ENCODE results near the gene SRP68. TPM values are rescaled to one million over a fixed set of nuclear protein-coding genes. Genes with fewer than 3 reads are reported as not detected.

SRP68 gene
- total and polyA plus RNA-seq, 2 of the 4 experiments (the other 2 are of a cell fraction), result 47.1 to 82.6 TPM

DNA sequence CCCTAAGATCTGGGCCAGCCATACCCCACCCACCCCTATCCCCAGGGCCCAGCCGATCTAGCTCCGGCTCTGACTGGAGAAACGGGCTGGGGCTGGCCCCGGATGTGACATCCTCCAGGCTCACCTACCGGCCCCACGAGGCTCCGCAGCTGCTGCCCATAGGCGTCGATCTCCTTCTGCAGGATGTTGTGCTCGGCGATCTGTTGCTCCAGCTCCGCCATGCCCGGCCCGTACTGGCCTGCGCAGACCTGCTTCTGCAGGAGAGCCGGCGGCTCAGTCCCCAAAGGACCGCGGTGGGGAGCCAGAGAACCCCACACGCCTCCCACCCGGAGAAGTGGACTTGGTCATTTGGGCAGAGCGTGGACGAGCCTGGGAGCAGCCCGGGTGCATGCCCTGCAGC lies 50.0 kb downstream of the SRP68 start:
- dilution Hi-C loops (cut with HindIII; ENCODE audit: low sequenced_read_pairs, unreplicated experiment), result no loop called here
- in situ Hi-C loops (cut with MboI; ENCODE audit: low sequenced_read_pairs), result no loop called here

More for the DNA sequence above, 50.0 kb downstream of the SRP68 start:
- Histone ChIP-seq H3K36me3 (ENCODE audit: control insufficient read depth, insufficient read depth, low read length) (no peaks in the 10 kb centered on the region), H3K9me3 (ENCODE audit: control insufficient read depth, insufficient read depth, low read length) (no peaks in the 10 kb centered on the region), H2BK15ac (ENCODE audit: low read depth, low read length) (no peak overlapping the region), H4K91ac (ENCODE audit: insufficient read depth, low read depth, low read length) (no peak overlapping the region), H3K27me3 (ENCODE audit: control insufficient read depth, insufficient read depth, low read length) (peaks cover 23% of the 10 kb centered on the region), H2AK5ac (ENCODE audit: low read depth, low read length) (no peak overlapping the region), H4K5ac (ENCODE audit: low read depth, low read length) (no peak overlapping the region), H3K4me3 (ENCODE audit: insufficient read depth, low read depth, low read length) (no peak overlapping the region), H3K14ac (replicated peaks; ENCODE audit: low read depth, low read length) (no peak overlapping the region), H3K18ac (ENCODE audit: low read depth, low read length) (no peak overlapping the region), H3K4me2 (ENCODE audit: low read depth, low read length) (no peak overlapping the region), H2BK120ac (ENCODE audit: low read depth, low read length) (no peak overlapping the region), H3K27ac (ENCODE audit: insufficient read depth, low read length) (no peak overlapping the region), H2AK9ac (replicated peaks; ENCODE audit: low read depth, low read length, poor library complexity) (no peak overlapping the region), H3K4me1 (ENCODE audit: control insufficient read depth, insufficient read depth, low read length) (no peaks in the 10 kb centered on the region), H3K79me1 (ENCODE audit: low read depth in 1 of 2, low read length in 2 of 2) (no peaks in the 10 kb centered on the region), H3K9me1 (ENCODE audit: insufficient read depth, low read length) (no peaks in the 10 kb centered on the region), H3K4ac (ENCODE audit: low read depth, low read length) (no peak overlapping the region), H2AFZ (replicated peaks; ENCODE audit: low read length, poor library complexity) (no peak overlapping the region), H2BK20ac (ENCODE audit: low read depth, low read length) (no peak overlapping the region), H3K9ac (ENCODE audit: low read depth, low read length) (no peak overlapping the region), H2BK5ac (ENCODE audit: low read depth, low read length, poor library complexity, severe bottlenecking) (no peak overlapping the region), H3K56ac (ENCODE audit: extremely low read depth, insufficient read depth, low read length) (no peak overlapping the region), H3K23ac (ENCODE audit: low read depth, low read length) (no peak overlapping the region), H4K8ac (ENCODE audit: low read depth in 2 of 2, low read length in 2 of 2) (no peak overlapping the region), H4K20me1 (ENCODE audit: insufficient read depth, low read length) (no peaks in the 10 kb centered on the region)
- ATAC-seq (ENCODE audit: low read depth) (no peak), DNase-seq (no peak)
- intact Hi-C loops (cut with micrococcal nuclease), result no loop called here
- POLR2A ChIA-PET (ENCODE audit: unreplicated experiment), result interaction anchor here (0.6 kb wide), 1 partner anchor 20 kb away, joined by 3 read pairs; no protein-coding TSS in a partner anchor
- BruUV-seq (replicated peaks), result no TSS peak
- CTCF ChIA-PET, result no interaction called here
- WGBS, 2 experiments (ENCODE audit: extremely low coverage in 2 of 2, insufficient read length in 1 of 2), result 75% methylated on average over 17 of the region's 24 CpGs; no CpG with 5 or more reads in 1 of the 2 experiments
- TF ChIP-seq, protein P1, sequence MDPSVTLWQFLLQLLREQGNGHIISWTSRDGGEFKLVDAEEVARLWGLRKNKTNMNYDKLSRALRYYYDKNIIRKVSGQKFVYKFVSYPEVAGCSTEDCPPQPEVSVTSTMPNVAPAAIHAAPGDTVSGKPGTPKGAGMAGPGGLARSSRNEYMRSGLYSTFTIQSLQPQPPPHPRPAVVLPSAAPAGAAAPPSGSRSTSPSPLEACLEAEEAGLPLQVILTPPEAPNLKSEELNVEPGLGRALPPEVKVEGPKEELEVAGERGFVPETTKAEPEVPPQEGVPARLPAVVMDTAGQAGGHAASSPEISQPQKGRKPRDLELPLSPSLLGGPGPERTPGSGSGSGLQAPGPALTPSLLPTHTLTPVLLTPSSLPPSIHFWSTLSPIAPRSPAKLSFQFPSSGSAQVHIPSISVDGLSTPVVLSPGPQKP (IDR thresholded peaks at IDR 0.05; ENCODE audit: borderline replicate concordance, low read depth, low read length), result no peak
- TF ChIP-seq RFX5 (IDR thresholded peaks at IDR 0.05; ENCODE audit: low read depth, low read length), result no peak
- no peak for TF ChIP-seq RAD21 (IDR thresholded peaks at IDR 0.05; ENCODE audit: low read length)
- TF ChIP-seq NFE2L2 (IDR thresholded peaks at IDR 0.05; ENCODE audit: low read depth, low read length), result no peak
- TF ChIP-seq CEBPB (IDR thresholded peaks at IDR 0.05; ENCODE audit: low read depth, low read length), result no peak
- no peak for TF ChIP-seq MAFK (IDR thresholded peaks at IDR 0.05; ENCODE audit: low read depth, low read length)
- TF ChIP-seq MXI1 (IDR thresholded peaks at IDR 0.05; ENCODE audit: borderline replicate concordance, low read depth, low read length), result no peak
- TF ChIP-seq SMC3 (IDR thresholded peaks at IDR 0.05; ENCODE audit: low read depth, low read length), result no peak
- no peak for TF ChIP-seq CTCF (conservative IDR thresholded peaks at IDR 0.05; ENCODE audit: low read depth, low read length)
- no peak for TF ChIP-seq POLR2A (IDR thresholded peaks at IDR 0.05; ENCODE audit: low read depth, low read length)
- no peak for TF ChIP-seq MAZ (IDR thresholded peaks at IDR 0.05; ENCODE audit: borderline replicate concordance, low read depth, low read length)
- no peak for TF ChIP-seq RCOR1 (IDR thresholded peaks at IDR 0.05; ENCODE audit: insufficient replicate concordance, low read length)
- TF ChIP-seq USF2 (IDR thresholded peaks at IDR 0.05; ENCODE audit: low read depth, low read length), result no peak
- no peak for TF ChIP-seq BHLHE40 (IDR thresholded peaks at IDR 0.05; ENCODE audit: low read depth, low read length)
- TF ChIP-seq FOS (IDR thresholded peaks at IDR 0.05; ENCODE audit: low read depth, low read length), result no peak
- TF ChIP-seq CHD1 (IDR thresholded peaks at IDR 0.05; ENCODE audit: low read depth, low read length), result no peak

Data from IMR-90 (cell line).